Gastrocnemius medialis (tissue), 4 donors: ENCODE measurements around the gene ZFP36L2.

Source experiments
- CTCF ChIP-seq, 5 experiments: fragments of 450-650 bp in 3 of 5; fragments of 200-600 bp in 2 of 5; sonication (generic) in 2 of 5; IDR thresholded peaks in 4 of 5; conservative IDR thresholded peaks in 1 of 5; 1 replicate in 4 of 5; 2 replicates in 1 of 5; pipeline ENCODE4 v1.5.1; 2016 to 2019; ENCODE audit warnings: antibody characterized with exemption in 5 of 5, mild to moderate bottlenecking in 3 of 5, moderate library complexity in 3 of 5
- POLR2A ChIP-seq, 2 donors: fragments of 450-650 bp; IDR thresholded peaks; one replicate each; pipeline ENCODE4 v1.6.1; 2017; ENCODE audit warnings: antibody characterized with exemption in 2 of 2, mild to moderate bottlenecking in 2 of 2, moderate library complexity in 2 of 2

- TF ChIP-seq CTCF (IDR thresholded peaks at IDR 0.05 in 4 of 5, conservative IDR thresholded peaks at IDR 0.05 in 1 of 5) (no peak), POLR2A (IDR thresholded peaks at IDR 0.05) (no peak)
These were observed 41.3 kb downstream of the ZFP36L2 start for GRCh38 chr2:43185146-43185545.
